Psoas muscle (tissue), 8 donors: ENCODE results near the gene VIPR1. TPM values are rescaled to one million over a fixed set of nuclear protein-coding genes. Genes with fewer than 3 reads are reported as not detected.
A peak's percentile ranks its signal among the peaks of the same experiment; 100 is the strongest.

Source experiments
- ATAC-seq, 4 donors: fragments of 200-7000 bp; cut with Tn5 transposase; one replicate each; pipeline ENCODE4 v1.9.1; 2020; ENCODE audit warnings: moderate library complexity in 3 of 4, mild to moderate bottlenecking in 2 of 4
- DNase-seq, 2 donors: peaks; one replicate each; pipeline ENCODE4 v3.0.0-alpha.2; 2020
- H3K27ac ChIP-seq: fragments of 200-600 bp; one replicate; pipeline ENCODE4 v1.8.0; 2022
- H3K27me3 ChIP-seq, 3 donors: fragments of 200-600 bp in 1 of 3; one replicate each; pipeline versions ENCODE4 v1.6.1 to v1.8.0; 2013 to 2022; ENCODE audit warnings: low read length in 2 of 3, mild to moderate bottlenecking in 2 of 3, moderate library complexity in 1 of 3; ENCODE audit not compliant: insufficient read depth in 3 of 3
- H3K36me3 ChIP-seq, 2 donors: fragments of 200-600 bp in 1 of 2; one replicate each; pipeline versions ENCODE4 v1.6.1 to v1.8.0; 2013 to 2022; ENCODE audit warnings: low read depth in 1 of 2, mild to moderate bottlenecking in 1 of 2, moderate library complexity in 1 of 2; ENCODE audit not compliant: insufficient read depth in 1 of 2
- H3K4me1 ChIP-seq: fragments of 200-600 bp; one replicate; pipeline ENCODE4 v1.8.0; 2022
- H3K4me3 ChIP-seq: fragments of 200-600 bp; one replicate; pipeline ENCODE4 v1.8.0; 2022; ENCODE audit warnings: mild to moderate bottlenecking
- H3K9me3 ChIP-seq: fragments of 200-600 bp; one replicate; pipeline ENCODE4 v1.8.0; 2022
- CTCF ChIP-seq: fragments of 200-600 bp; IDR thresholded peaks from one replicate; pipeline ENCODE4 v1.8.0; 2022; ENCODE audit warnings: antibody characterized with exemption
- WGBS, 3 donors: extraction: QIAGEN DNeasy Blood & Tissue Kit; methylation state at CpG; one replicate each; pipeline versions ENCODE4 v1.1.6 to v1.1.7; 2013; 5-methylcytosine and 5-hydroxymethylcytosine counted together
- intact Hi-C, 2 donors: fragments of 100-400 bp; cut with DNase I; formaldehyde crosslinking; loops; one replicate each; pipeline versions ENCODE4 v1.11.0 to v1.14.2; 2022
- polyA plus RNA-seq, 3 donors: library from polyadenylated mRNA; stranded (reverse); fragments of 200-250 nt; gene quantifications; one replicate each; pipeline ENCODE4 v1.2.3, GENCODE V29; 2013
- total RNA-seq, 4 donors: library from RNA; stranded (reverse); fragmentation: NEBNext Ultra II Directional in 2 of 4; extraction: Animal tissue kit (Norgen Biotek cat#: 25700) in 2 of 4; gene quantifications; one replicate each; pipeline versions ENCODE4 v1.2.1 to v1.2.4, GENCODE V29; 2021 to 2023
- donor health status: healthy with polysubstance abuse.
- donor health status: DM: no; HTN: no; CAD: no; lungs with moderate emphysema.
- donor health status: Bipolar disorder and iron deficiency.
- donor health status: healthy.
- donor health status: DM: yes; HTN: yes; CAD: no.
- donor health status: DM: no; HTN: no; CAD: no.
- donor health status: DM: no; HTN: no; CAD: no.
- donor health status: DM: yes; HTN: yes; CAD: no.

Gene VIPR1
- total and polyA plus RNA-seq, 7 donors, result 0.28 to 1.8 (median 0.69) TPM

- Histone ChIP-seq H3K27me3 (no peaks in the 10 kb centered on the region), H3K4me1 (no peaks in the 10 kb centered on the region), H3K27ac (no peak overlapping the region), H3K9me3 (no peaks in the 10 kb centered on the region), H3K4me3 (no peak overlapping the region), H3K36me3 (no peaks in the 10 kb centered on the region)
- WGBS, 3 donors, result 50 to 52% (median 51%) methylated on average over 8 of the region's 8 CpGs
- no peak for DNase-seq
- intact Hi-C loops, result no loop called here
- peak in 1 of 4 donors; percentile 19 for ATAC-seq
- no peak for TF ChIP-seq CTCF
Observed at GRCh38 chr3:42476225-42477125, 26.0 kb upstream of the VIPR1 start.

DNA sequence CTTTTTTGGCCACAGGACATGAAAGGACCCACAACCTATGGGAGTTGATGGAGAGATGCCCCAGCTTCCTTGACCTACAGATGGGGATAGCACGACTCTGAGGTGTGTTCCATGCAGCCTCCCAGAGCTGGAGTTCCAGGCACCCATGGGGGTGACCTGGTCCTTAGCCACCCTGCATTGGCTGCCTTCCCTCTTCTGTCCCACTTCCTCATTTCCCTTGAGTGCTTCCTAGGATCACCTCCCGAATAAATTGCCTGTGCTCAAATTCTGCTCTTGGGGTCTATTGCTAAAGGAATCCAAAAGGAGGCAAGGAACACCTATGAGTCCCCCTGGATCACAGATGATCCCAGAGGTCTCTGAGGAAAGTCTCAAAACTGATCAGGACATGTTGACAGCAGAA lies 24.7 kb upstream of the VIPR1 start:
- H3K27ac ChIP-seq, result no peak overlapping the region
- H3K4me3 ChIP-seq, result no peak overlapping the region
- no peaks in the 10 kb centered on the region for H3K36me3 ChIP-seq
- no peaks in the 10 kb centered on the region for H3K9me3 ChIP-seq
- peaks cover 0 to 3% (median 0%) of the 10 kb centered on the region in 3 donors for H3K27me3 ChIP-seq
- no peaks in the 10 kb centered on the region for H3K4me1 ChIP-seq
- ATAC-seq (no peak), DNase-seq (no peak)
- TF ChIP-seq CTCF, result no peak
- intact Hi-C loops, result no loop called here
- WGBS, 3 donors, result 74 to 86% (median 77%) methylated on average over 2 of the region's 2 CpGs

- no peaks in the 10 kb centered on the region for H3K9me3 ChIP-seq
- 17 to 39% (median 35%) methylated on average over 2 of the region's 2 CpGs for WGBS, 3 donors
- no peak for ATAC-seq
Observed at GRCh38 chr3:42478830-42479229, 23.6 kb upstream of the VIPR1 start.

DNA sequence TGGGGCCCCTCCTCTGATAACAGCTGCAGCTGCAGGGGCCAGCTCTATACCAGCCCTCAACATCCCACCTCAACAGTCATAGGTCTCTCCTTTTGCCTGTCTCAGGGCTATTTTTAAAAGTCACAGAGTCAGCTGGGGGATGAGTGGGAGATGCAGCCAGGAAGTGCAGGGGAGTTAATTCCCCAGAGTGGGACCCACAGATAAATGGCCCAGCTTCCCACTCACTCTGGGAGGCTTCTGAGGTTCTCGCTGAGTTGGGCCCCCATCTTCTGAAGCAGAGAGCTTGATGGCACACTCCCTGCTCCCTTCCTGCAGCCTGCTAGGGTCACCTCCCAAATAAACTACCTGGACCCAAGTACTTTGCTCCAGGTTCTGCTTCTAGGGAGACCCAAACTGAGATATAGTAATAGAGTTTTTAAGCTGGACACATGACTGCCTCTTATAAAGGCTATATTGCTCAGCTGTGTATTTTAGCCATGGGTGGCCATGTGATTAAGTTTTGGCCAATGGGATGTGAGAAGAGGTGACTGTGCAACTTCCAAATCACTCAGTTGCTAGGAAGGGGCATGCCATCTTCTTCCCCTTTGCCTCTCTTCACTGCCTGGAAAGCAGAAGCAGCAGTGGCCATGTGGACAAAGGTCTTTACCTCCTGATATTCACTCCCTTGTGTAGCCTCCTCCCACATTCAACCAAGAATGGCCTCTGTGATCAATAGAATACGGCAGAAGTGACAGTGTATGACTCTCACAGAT lies 15.5 kb upstream of the VIPR1 start:
- DNase-seq (no peak), ATAC-seq (no peak)
- H3K4me3 ChIP-seq, result no peak overlapping the region
- no peaks in the 10 kb centered on the region for H3K36me3 ChIP-seq
- no peaks in the 10 kb centered on the region for H3K9me3 ChIP-seq
- no peak overlapping the region for H3K27ac ChIP-seq
- WGBS, 3 donors, result 65 to 76% (median 74%) methylated on average over 2 of the region's 2 CpGs
- intact Hi-C loops, result no loop called here
- peaks cover 4% of the 10 kb centered on the region for H3K4me1 ChIP-seq
- peaks cover 0 to 2% (median 0%) of the 10 kb centered on the region in 3 donors for H3K27me3 ChIP-seq
- TF ChIP-seq CTCF, result no peak

More at GRCh38 chr3:42478830-42479229, 23.6 kb upstream of the VIPR1 start:
- Histone ChIP-seq H3K36me3 (no peaks in the 10 kb centered on the region), H3K27ac (no peak overlapping the region), H3K4me3 (no peak overlapping the region), H3K27me3 (peaks cover 0 to 3% (median 0%) of the 10 kb centered on the region in 3 donors), H3K4me1 (no peaks in the 10 kb centered on the region)
- no peak for DNase-seq
- intact Hi-C loops, result no loop called here
- TF ChIP-seq CTCF, result no peak
